Left lung (tissue), 10 donors: ENCODE data around the gene TSHZ2. TPM values are rescaled to one million over a fixed set of nuclear protein-coding genes. Genes with fewer than 3 reads are reported as not detected.

Experiments
- ATAC-seq: fragments of 200-7000 bp; cut with Tn5 transposase; one replicate; pipeline ENCODE4 v1.9.1; 2020; ENCODE audit warnings: moderate library complexity
- DNase-seq, 4 donors: peaks; one replicate each; pipeline ENCODE4 v3.0.0-alpha.2; 2013 to 2020
- H3K27ac ChIP-seq, 2 donors: fragments of 200-600 bp; sonication (generic) in 1 of 2; one replicate each; pipeline versions ENCODE4 v1.5.0 to v1.8.0; 2020 to 2021
- H3K27me3 ChIP-seq, 2 donors: fragments of 200-600 bp; sonication (generic) in 1 of 2; one replicate each; pipeline versions ENCODE4 v1.5.0 to v1.8.0; 2020 to 2021
- H3K36me3 ChIP-seq, 2 donors: fragments of 200-600 bp; sonication (generic) in 1 of 2; one replicate each; pipeline versions ENCODE4 v1.5.0 to v1.8.0; 2020 to 2021
- H3K4me1 ChIP-seq, 2 donors: fragments of 200-600 bp; one replicate each; pipeline ENCODE4 v1.8.0; 2021
- H3K4me3 ChIP-seq, 2 donors: fragments of 200-600 bp; sonication (generic) in 1 of 2; one replicate each; pipeline versions ENCODE4 v1.5.0 to v1.8.0; 2020 to 2021; ENCODE audit warnings: mild to moderate bottlenecking in 1 of 2
- H3K9me3 ChIP-seq, 2 donors: fragments of 200-600 bp; sonication (generic) in 1 of 2; one replicate each; pipeline versions ENCODE4 v1.5.0 to v1.8.0; 2020 to 2021
- intact Hi-C, 2 donors: fragments of 100-400 bp; cut with DNase I; formaldehyde crosslinking; loops; one replicate each; pipeline versions ENCODE4 v1.11.2 to v1.14.2; 2022
- polyA plus RNA-seq, 6 donors: library from polyadenylated mRNA; unstranded; fragments of 120-200 nt; gene quantifications; one replicate each; pipeline ENCODE4 v1.2.1, GENCODE V29; 2013; ENCODE audit not compliant: insufficient read length in 6 of 6
- total RNA-seq, 2 donors: library from RNA; stranded (reverse); fragmentation: NEBNext Ultra II Directional; extraction: Animal tissue kit (Norgen Biotek cat#: 25700); gene quantifications; one replicate each; pipeline ENCODE4 v1.2.1, GENCODE V29; 2021
- TF ChIP-seq, protein P1 (sequence below), 2 donors: fragments of 200-600 bp; sonication (generic) in 1 of 2; IDR thresholded peaks; one replicate each; pipeline versions ENCODE4 v1.5.0 to v1.8.0; 2021; ENCODE audit warnings: antibody characterized with exemption in 2 of 2
- donor health status: DM: no; HTN: yes; CAD: no.
- donor health status: DM: no; HTN: no; CAD: no.

The TSHZ2 gene
- total and polyA plus RNA-seq, 8 donors, result 7.6 to 20.7 (median 13.9) TPM

DNA sequence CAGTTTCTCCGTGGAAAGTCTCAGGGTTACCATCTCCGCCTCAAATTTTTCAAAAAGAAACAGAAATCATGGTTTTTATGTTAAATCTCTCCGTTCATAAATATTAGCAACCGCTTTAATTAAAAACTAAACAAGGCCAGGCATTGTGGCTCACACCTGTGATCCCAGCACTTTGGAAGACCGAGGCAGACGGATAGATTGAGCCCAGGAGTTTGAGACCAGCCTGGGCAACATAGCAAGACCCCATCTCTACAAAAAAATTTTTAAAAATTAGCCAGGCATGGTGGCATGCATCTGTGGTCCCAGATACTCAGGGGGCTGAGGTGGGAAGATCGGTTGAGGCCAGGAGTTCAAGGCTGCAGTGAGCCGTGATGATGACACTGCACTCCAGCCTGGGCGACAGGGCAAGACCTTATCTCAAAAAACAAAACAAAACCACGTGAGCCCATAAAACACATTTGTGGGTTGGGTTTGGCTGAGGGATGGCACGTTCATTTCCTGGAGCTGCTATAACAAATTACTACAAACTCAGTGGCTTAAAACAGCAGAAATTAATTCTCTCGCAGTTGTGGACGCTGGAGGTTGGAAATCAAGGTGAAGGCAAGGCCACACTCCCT lies 398.3 kb downstream of the TSHZ2 start:
- intact Hi-C loops, result no loop called here
- Histone ChIP-seq H3K36me3 (no peaks in the 10 kb centered on the region), H3K9me3 (no peaks in the 10 kb centered on the region), H3K4me1 (no peaks in the 10 kb centered on the region), H3K27me3 (no peaks in the 10 kb centered on the region), H3K27ac (no peak overlapping the region), H3K4me3 (no peak overlapping the region)
- no peak for DNase-seq
- TF ChIP-seq, protein P1, sequence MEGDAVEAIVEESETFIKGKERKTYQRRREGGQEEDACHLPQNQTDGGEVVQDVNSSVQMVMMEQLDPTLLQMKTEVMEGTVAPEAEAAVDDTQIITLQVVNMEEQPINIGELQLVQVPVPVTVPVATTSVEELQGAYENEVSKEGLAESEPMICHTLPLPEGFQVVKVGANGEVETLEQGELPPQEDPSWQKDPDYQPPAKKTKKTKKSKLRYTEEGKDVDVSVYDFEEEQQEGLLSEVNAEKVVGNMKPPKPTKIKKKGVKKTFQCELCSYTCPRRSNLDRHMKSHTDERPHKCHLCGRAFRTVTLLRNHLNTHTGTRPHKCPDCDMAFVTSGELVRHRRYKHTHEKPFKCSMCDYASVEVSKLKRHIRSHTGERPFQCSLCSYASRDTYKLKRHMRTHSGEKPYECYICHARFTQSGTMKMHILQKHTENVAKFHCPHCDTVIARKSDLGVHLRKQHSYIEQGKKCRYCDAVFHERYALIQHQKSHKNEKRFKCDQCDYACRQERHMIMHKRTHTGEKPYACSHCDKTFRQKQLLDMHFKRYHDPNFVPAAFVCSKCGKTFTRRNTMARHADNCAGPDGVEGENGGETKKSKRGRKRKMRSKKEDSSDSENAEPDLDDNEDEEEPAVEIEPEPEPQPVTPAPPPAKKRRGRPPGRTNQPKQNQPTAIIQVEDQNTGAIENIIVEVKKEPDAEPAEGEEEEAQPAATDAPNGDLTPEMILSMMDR (IDR thresholded peaks at IDR 0.05), result no peak
- ATAC-seq, result no peak

DNA sequence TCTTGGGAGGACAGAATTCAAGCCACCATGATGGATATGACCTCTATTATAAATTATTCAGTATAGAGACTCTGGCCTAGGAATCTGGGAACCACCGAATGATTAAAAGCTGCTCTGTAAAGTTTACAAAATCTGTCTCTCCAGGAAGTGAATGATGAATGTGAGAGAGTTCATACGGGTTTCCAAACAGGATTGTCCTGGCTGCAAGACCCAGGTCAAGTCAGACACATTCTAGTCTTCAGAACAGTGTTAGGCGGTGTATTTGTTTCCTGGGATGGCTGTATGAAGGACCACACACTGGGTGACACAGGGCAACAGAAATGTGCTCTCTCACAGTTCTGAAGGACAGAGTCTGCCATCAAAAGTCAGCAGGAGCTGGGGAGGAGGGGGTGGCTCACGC lies 399.1 kb downstream of the TSHZ2 start:
- DNase-seq (no peak), ATAC-seq (no peak)
- intact Hi-C loops, result no loop called here
- Histone ChIP-seq H3K9me3 (no peaks in the 10 kb centered on the region), H3K4me1 (no peaks in the 10 kb centered on the region), H3K4me3 (no peak overlapping the region), H3K27ac (no peak overlapping the region), H3K36me3 (no peaks in the 10 kb centered on the region), H3K27me3 (no peaks in the 10 kb centered on the region)
- TF ChIP-seq, protein P1 (IDR thresholded peaks at IDR 0.05), result no peak

DNA sequence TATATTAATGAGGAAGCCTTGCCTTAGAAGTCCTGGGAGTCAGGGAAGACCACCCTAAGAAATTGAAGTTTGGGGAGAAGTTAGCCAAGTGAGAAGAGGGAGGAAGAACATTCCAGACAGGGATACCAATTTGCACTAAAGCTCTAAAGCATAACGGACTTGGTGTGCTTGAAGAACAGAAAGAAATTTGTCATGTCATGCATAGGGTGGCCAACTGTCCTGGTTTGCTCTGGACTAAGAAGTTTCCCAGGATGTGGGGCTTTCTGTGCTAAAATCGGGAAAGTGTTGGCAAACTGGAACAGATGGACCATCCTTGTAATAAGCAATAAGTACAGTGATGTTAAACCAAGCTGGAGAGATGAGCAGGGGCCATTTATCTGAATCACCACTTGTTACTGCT lies 403.9 kb downstream of the TSHZ2 start:
- ATAC-seq (no peak), DNase-seq (no peak)
- Histone ChIP-seq H3K4me3 (no peak overlapping the region), H3K4me1 (no peaks in the 10 kb centered on the region), H3K27me3 (no peaks in the 10 kb centered on the region), H3K36me3 (no peaks in the 10 kb centered on the region), H3K27ac (no peak overlapping the region), H3K9me3 (no peaks in the 10 kb centered on the region)
- intact Hi-C loops, result no loop called here
- TF ChIP-seq, protein P1 (IDR thresholded peaks at IDR 0.05), result no peak

DNA sequence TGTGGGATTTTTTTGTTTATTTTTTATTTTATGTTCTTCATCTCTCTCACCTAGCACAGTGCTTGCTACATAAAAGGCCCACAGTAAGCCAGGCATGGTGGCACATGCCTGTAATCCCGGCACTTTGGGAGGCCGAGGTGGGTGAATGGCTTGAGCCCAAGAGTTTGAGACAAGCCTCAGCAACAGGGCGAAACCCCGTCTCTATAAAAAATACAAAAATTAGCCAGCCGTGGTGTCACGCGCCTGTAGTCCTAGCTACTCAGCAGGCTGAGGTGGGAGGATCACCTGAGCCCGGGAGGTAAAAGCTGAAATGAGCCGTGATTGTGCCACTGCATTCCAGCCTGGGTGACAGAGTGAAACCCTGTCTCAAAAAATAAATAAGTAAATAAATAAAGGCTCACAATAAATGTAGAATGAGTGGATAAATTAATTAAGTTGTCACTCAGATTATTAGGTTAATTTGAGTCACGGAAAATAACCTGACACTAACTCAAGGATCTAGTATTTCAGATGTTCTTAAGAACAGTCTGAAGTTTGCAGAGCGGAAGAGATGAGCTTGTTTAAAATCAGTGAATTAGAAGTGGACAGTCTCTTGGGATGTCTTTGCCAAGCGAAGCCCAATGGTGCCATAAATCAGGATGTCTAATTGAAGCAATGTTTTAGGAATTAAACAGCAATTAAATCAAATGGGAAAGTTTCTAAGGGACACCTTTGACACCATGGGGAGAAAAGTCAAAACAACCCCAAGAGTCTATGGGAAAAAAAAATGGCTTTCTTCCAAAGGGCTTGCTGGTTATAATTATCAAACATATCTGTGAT lies 407.1 kb downstream of the TSHZ2 start:
- no peaks in the 10 kb centered on the region for H3K4me1 ChIP-seq
- H3K27ac ChIP-seq, result no peak overlapping the region
- TF ChIP-seq, protein P1 (IDR thresholded peaks at IDR 0.05), result no peak
- no peaks in the 10 kb centered on the region for H3K27me3 ChIP-seq
- H3K9me3 ChIP-seq, result no peaks in the 10 kb centered on the region
- no peak for ATAC-seq
- no peak for DNase-seq
- no peaks in the 10 kb centered on the region for H3K36me3 ChIP-seq
- intact Hi-C loops, result no loop called here
- no peak overlapping the region for H3K4me3 ChIP-seq

DNA sequence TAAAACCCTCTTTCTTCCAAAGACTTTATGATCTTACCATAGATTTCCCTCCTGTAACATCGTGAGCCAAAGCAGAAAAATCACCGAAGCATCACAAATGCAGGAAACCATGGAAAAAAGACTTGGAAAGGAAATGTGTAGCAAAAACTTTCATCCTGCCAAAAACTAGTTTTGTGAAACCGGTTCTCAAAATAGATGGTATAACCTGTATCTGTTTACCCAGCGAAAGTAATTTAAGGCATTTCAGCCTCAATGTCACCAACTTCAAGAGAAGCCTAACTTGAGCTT lies 407.6 kb downstream of the TSHZ2 start:
- intact Hi-C loops, result no loop called here
- ATAC-seq, result no peak
- Histone ChIP-seq H3K27me3 (no peaks in the 10 kb centered on the region), H3K36me3 (no peaks in the 10 kb centered on the region), H3K4me1 (no peaks in the 10 kb centered on the region), H3K27ac (no peak overlapping the region), H3K4me3 (no peak overlapping the region), H3K9me3 (no peaks in the 10 kb centered on the region)
- no peak for DNase-seq
- TF ChIP-seq, protein P1 (IDR thresholded peaks at IDR 0.05), result no peak
